Nephron (organoid): ENCODE results near the gene ANKH.
"Not testable (repeated sequence)": the region's sequence is repeated elsewhere in the genome, so short reads cannot be mapped to it uniquely, and the experiment has no call there.

ENCODE experiments used
- H3K27ac Mint-ChIP-seq, 3 experiments: 2 replicates each; pipeline ENCODE4 v1.8.0; 2020; ENCODE audit warnings: mixed read lengths in 3 of 3, mild to moderate bottlenecking in 2 of 3, moderate library complexity in 1 of 3
- H3K27me3 Mint-ChIP-seq: 2 replicates; pipeline ENCODE4 v1.8.0; 2021; ENCODE audit warnings: low read depth, mild to moderate bottlenecking, moderate library complexity, mixed read lengths
- H3K36me3 Mint-ChIP-seq: 2 replicates; pipeline ENCODE4 v1.8.0; 2020; ENCODE audit warnings: low read depth, mixed read lengths
- H3K4me1 Mint-ChIP-seq: 2 replicates; pipeline ENCODE4 v1.8.0; 2020; ENCODE audit warnings: mixed read lengths
- H3K4me3 Mint-ChIP-seq, 3 experiments: 2 replicates each; pipeline ENCODE4 v1.8.0; 2020; ENCODE audit warnings: mild to moderate bottlenecking in 3 of 3, mixed read lengths in 3 of 3, moderate library complexity in 2 of 3
- H3K9me3 Mint-ChIP-seq: 2 replicates; pipeline ENCODE4 v1.8.0; 2020; ENCODE audit warnings: mixed read lengths
- TF ChIP-seq, protein P1 (sequence below), 3 experiments: fragments of 200-600 bp; sonication (generic); IDR thresholded peaks; one replicate each; pipeline ENCODE4 v1.5.0; 2021; ENCODE audit warnings: antibody characterized with exemption in 3 of 3; ENCODE audit not compliant: unreplicated experiment in 3 of 3

ANKH gene

DNA sequence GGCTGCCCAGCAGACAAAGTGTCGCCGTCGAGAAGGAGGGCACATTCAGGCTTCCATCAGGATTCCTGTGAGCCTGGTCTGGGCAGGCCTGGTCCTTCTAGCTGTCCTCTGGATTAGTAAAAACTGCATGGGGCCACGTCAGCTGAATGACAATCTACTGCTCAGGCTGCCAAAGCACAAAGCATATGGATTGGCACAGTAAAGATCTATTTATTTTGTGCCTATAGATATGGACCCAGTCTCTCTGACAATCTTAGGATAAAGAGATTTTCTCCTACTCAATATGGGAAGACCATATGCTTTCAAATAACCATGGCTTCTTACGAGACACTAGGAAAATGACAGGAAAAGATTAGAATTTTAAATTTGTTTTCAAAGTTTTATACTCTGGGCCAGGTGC lies 24.1 kb downstream of the ANKH start:
- H3K27ac Mint-ChIP-seq, result no peak overlapping the region
- no peaks in the 10 kb centered on the region for H3K9me3 Mint-ChIP-seq
- peaks cover 17% of the 10 kb centered on the region for H3K4me1 Mint-ChIP-seq
- H3K36me3 Mint-ChIP-seq, result no peaks in the 10 kb centered on the region
- peaks cover 4% of the 10 kb centered on the region for H3K27me3 Mint-ChIP-seq
- TF ChIP-seq, protein P1, sequence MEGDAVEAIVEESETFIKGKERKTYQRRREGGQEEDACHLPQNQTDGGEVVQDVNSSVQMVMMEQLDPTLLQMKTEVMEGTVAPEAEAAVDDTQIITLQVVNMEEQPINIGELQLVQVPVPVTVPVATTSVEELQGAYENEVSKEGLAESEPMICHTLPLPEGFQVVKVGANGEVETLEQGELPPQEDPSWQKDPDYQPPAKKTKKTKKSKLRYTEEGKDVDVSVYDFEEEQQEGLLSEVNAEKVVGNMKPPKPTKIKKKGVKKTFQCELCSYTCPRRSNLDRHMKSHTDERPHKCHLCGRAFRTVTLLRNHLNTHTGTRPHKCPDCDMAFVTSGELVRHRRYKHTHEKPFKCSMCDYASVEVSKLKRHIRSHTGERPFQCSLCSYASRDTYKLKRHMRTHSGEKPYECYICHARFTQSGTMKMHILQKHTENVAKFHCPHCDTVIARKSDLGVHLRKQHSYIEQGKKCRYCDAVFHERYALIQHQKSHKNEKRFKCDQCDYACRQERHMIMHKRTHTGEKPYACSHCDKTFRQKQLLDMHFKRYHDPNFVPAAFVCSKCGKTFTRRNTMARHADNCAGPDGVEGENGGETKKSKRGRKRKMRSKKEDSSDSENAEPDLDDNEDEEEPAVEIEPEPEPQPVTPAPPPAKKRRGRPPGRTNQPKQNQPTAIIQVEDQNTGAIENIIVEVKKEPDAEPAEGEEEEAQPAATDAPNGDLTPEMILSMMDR (IDR thresholded peaks at IDR 0.05; ENCODE audit: unreplicated experiment in 3 of 3), result no peak
- no peak overlapping the region for H3K4me3 Mint-ChIP-seq

DNA sequence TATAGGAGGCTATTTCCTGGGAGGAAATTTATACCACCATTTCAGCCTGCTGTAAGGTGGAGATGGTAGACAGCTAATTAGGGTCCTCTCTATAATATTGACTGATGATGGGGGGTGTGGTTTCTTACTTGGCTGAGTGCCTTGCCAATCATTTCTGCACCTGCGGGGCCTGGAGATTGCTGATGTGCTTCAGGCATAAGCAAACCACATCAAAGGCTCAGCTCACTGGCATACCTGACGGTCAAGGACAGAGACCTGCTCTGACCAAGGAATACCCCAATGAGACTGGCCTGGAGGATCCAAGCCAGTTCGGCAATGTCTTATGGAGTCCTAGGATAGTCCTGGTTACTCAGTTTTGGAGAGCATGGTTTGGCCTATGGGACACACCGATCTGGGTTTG lies 29.5 kb downstream of the ANKH start:
- TF ChIP-seq, protein P1 (IDR thresholded peaks at IDR 0.05; ENCODE audit: unreplicated experiment in 3 of 3), result no peak
- peaks cover 11% of the 10 kb centered on the region for H3K4me1 Mint-ChIP-seq
- peaks cover 4% of the 10 kb centered on the region for H3K27me3 Mint-ChIP-seq
- H3K36me3 Mint-ChIP-seq, result no peaks in the 10 kb centered on the region
- no peak overlapping the region for H3K4me3 Mint-ChIP-seq
- no peak overlapping the region for H3K27ac Mint-ChIP-seq
- no peaks in the 10 kb centered on the region for H3K9me3 Mint-ChIP-seq

DNA sequence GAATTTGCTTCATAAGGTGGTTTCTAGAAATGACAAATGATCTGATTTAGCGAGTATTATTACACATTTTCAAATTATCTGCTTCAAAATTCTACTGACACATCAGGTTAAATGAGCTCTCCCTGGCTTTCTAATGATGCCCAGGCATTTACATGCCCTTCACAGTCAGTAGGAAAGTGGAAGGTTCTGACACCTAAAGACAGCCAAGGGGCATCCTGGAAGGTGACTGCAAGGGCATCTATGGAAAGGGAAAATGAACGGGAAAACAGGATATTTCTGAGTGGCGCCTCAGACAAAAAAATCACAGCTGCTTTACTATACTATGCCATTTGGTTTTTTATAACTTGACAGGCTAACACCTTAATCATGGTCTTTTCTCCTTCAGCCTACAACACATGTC lies 31.0 kb downstream of the ANKH start:
- Mint-ChIP-seq H3K27me3 (peaks cover 4% of the 10 kb centered on the region), H3K4me3 (no peak overlapping the region), H3K36me3 (no peaks in the 10 kb centered on the region), H3K9me3 (no peaks in the 10 kb centered on the region), H3K4me1 (peaks cover 11% of the 10 kb centered on the region), H3K27ac (no peak overlapping the region)
- TF ChIP-seq, protein P1 (IDR thresholded peaks at IDR 0.05; ENCODE audit: unreplicated experiment in 3 of 3), result no peak

DNA sequence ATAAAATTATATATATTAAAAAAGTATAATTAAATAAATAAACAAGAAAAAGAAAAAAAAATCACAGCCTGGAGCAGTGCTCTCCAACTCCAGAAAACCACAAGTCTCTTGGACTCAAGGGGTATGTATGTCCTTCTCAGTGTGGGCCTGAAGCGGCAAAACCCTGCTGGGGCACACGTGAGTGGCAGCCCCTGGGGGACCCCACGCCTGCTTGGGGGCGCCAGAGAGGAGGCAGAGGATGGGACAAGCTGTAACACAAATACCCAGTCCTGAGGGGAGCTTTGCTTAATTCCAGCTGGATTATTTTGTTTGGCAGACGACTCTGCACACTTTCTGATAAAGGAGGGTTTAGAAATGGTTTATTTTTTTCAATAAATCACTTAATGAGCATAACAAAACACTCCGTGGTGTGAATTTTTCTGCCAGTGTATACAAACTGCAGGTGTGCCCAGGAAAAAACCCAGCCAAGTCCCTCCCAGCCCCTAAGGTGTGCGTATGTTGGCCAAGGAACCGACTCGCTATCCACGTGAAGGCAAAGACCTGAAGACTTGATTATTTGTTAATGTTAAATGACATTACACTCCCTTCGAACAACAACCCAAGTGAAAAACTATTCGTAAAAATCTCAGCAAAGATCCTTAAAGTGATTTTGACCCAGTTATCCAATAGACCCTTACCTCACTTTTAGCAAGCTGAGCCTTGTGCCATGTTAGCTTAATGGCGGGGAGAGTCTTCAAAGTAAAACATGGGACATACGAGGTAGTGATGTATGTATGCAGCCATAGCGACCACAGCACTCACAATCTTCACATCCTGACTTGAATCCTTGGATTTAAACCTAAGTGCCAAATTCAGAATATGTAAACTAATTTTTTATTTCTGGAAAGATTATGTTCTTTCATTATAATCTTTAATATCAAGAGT lies 32.9 kb downstream of the ANKH start:
- Mint-ChIP-seq H3K27me3 (no peaks in the 10 kb centered on the region), H3K4me1 (no peaks in the 10 kb centered on the region), H3K4me3 (no peak overlapping the region), H3K9me3 (no peaks in the 10 kb centered on the region), H3K27ac (no peak overlapping the region), H3K36me3 (no peaks in the 10 kb centered on the region)
- TF ChIP-seq, protein P1 (IDR thresholded peaks at IDR 0.05; ENCODE audit: unreplicated experiment in 3 of 3), result no peak

DNA sequence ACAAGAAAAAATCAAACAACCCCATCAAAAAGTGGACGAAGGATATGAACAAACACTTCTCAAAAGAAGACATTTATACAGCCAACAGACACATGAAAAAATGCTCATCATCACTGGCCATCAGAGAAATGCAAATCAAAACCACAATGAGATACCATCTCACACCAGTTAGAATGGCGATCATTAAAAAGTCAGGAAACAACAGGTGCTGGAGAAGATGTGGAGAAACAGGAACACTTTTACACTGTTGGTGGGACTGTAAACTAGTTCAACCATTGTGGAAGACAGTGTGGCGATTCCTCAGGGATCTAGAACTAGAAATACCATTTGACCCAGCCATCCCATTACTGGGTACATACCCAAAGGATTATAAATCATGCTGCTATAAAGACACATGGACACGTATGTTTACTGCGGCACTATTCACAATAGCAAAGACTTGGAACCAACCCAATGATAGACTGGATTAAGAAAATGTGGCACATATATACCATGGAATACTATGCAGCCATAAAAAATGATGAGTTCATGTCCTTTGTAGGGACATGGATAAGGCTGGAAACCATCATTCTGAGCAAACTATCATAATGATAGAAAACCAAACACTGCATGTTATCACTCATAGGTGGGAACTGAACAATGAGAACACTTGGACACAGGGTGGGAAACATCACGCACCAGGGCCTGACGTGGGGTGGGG lies 34.0 kb downstream of the ANKH start:
- H3K27me3 Mint-ChIP-seq, H3K27ac Mint-ChIP-seq, H3K36me3 Mint-ChIP-seq, H3K4me3 Mint-ChIP-seq, H3K9me3 Mint-ChIP-seq, H3K4me1 Mint-ChIP-seq: not testable (repeated sequence)

DNA sequence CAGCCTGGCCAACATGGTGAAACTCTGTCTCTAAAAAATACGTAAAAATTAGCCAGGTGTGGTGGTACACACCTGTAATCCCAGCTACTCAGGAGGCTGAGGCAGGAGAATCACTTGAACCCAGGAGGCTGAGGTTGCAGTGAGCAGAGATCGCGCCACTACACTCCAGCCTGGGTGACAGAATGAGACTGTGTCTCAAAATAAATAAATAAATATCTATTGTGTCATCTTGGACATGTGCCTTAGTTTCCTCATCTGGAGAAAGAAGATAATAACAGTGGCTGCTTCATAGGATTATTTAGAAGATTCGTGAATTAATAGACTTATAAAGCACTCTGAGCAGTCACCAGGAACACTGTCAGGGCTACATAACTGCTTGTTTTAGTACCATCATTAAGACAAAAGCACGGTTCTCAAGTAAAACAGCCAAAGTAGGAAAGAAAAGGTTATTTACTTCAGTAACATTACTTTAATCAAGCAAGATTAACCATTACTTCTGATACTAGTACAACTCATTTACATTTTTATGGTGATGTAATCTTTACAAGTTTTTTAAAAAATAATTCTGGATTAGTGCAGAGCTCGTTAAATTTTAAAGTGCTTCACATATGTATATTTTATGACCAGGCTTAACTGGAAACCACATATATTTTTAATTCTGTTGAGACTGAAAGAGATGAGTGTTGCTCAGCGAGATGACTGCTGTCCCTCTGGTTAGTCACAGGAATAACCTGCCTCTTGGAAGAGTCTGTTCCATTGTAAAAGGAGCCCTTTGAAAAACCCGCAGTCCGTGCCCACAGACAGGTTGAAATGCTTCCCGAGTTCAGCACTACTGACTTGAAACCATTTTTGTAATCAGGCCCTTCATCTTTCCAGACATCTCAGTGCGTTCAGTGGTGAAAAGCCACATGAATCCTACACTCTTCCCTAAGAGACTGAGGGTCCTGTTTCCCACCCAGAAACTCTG lies 36.7 kb downstream of the ANKH start:
- Mint-ChIP-seq H3K36me3 (no peaks in the 10 kb centered on the region), H3K27me3 (peaks cover 6% of the 10 kb centered on the region), H3K4me3 (no peak overlapping the region), H3K9me3 (no peaks in the 10 kb centered on the region), H3K4me1 (no peaks in the 10 kb centered on the region), H3K27ac (no peak overlapping the region)
- TF ChIP-seq, protein P1 (IDR thresholded peaks at IDR 0.05; ENCODE audit: unreplicated experiment in 3 of 3), result no peak
